SK-N-SH (cell line): ENCODE measurements around the gene MIOS. TPM values are rescaled to one million over a fixed set of nuclear protein-coding genes. Genes with fewer than 3 reads are reported as not detected.

Source experiments
- CTCF ChIA-PET: fragments of 300-600, 350-600 bp; formaldehyde crosslinking; extraction: SDS; loops from one replicate; lab custom pipeline; 2021; lab: Yijun Ruan, JAX
- POLR2A ChIA-PET: fragments of 350-600 bp; sonication (Branson Sonifier 250); formaldehyde crosslinking; extraction: SDS; loops from one replicate; lab custom pipeline; 2020; ENCODE audit warnings: antibody characterized with exemption, inconsistent platforms; lab: Yijun Ruan, JAX
- DNase-seq: peaks from one replicate; pipeline ENCODE4 v3.0.0; 2012
- H2AFZ ChIP-seq: fragments of 200-600 bp; sonication (generic); 2 replicates; pipeline ENCODE4 v1.8.1; 2016; ENCODE audit warnings: antibody characterized with exemption, mild to moderate bottlenecking, low read depth
- H3F3A ChIP-seq: fragments of 200-600 bp; sonication (generic); replicated peaks from 2 replicates; pipeline ENCODE3; 2016; ENCODE audit warnings: antibody characterized with exemption, mild to moderate bottlenecking; ENCODE audit not compliant: insufficient read depth
- H3K27ac ChIP-seq, 2 experiments: fragments of 200-500 bp in 1 of 2; fragments of 200-600 bp in 1 of 2; sonication (Bioruptor generic) in 1 of 2; sonication (generic), shearing (Covaris generic) in 1 of 2; 2 replicates each; pipeline versions ENCODE4 v1.5.1 to v1.6.1; 2014 to 2016; ENCODE audit warnings: low read depth in 2 of 2, inconsistent platforms in 1 of 2, low read length in 1 of 2, mild to moderate bottlenecking in 1 of 2, mixed read lengths in 1 of 2
- H3K27me3 ChIP-seq: fragments of 200-600 bp; sonication (generic), shearing (Covaris generic); 2 replicates; pipeline ENCODE4 v1.6.1; 2016; ENCODE audit warnings: mixed run types; ENCODE audit not compliant: insufficient read depth
- H3K36me3 ChIP-seq, 2 experiments: fragments of 200-500 bp in 1 of 2; fragments of 200-600 bp in 1 of 2; sonication (Bioruptor generic) in 1 of 2; sonication (generic) in 1 of 2; replicated peaks in 1 of 2; 2 replicates each; pipeline versions ENCODE3 to v1.5.1; 2014 to 2016; ENCODE audit warnings: low read length in 1 of 2, mild to moderate bottlenecking in 1 of 2; ENCODE audit not compliant: insufficient read depth in 2 of 2, control insufficient read depth in 1 of 2
- H3K4me1 ChIP-seq, 2 experiments: fragments of 200-500 bp in 1 of 2; fragments of 200-600 bp in 1 of 2; sonication (Bioruptor generic) in 1 of 2; sonication (generic), shearing (Covaris generic) in 1 of 2; 2 replicates each; pipeline versions ENCODE4 v1.5.1 to v1.6.1; 2014 to 2016; ENCODE audit warnings: low read depth in 1 of 2, low read length in 1 of 2, mixed run types in 1 of 2; ENCODE audit not compliant: insufficient read depth in 2 of 2, control insufficient read depth in 1 of 2
- H3K4me2 ChIP-seq: fragments of 200-600 bp; sonication (generic), shearing (Covaris generic); 2 replicates; pipeline ENCODE4 v1.6.1; 2017; ENCODE audit warnings: mixed run types
- H3K4me3 ChIP-seq, 2 experiments: fragments of 200-500 bp in 1 of 2; fragments of 200-600 bp in 1 of 2; sonication (Bioruptor generic) in 1 of 2; sonication (generic), shearing (Covaris generic) in 1 of 2; 2 replicates each; pipeline versions ENCODE4 v1.5.1 to v1.8.1; 2014 to 2016; ENCODE audit warnings: low read depth in 2 of 2, inconsistent platforms in 1 of 2, low read length in 1 of 2, mild to moderate bottlenecking in 1 of 2, mixed read lengths in 1 of 2, moderate library complexity in 1 of 2
- H3K79me2 ChIP-seq: fragments of 200-600 bp; sonication (generic); 2 replicates; pipeline ENCODE4 v1.8.1; 2017; ENCODE audit warnings: mild to moderate bottlenecking; ENCODE audit not compliant: insufficient read depth
- H3K9ac ChIP-seq: fragments of 200-600 bp; sonication (generic); 2 replicates; pipeline ENCODE4 v1.6.1; 2017; ENCODE audit warnings: mixed run types
- H3K9me2 ChIP-seq: fragments of 200-600 bp; sonication (generic); 2 replicates; pipeline ENCODE4 v1.6.1; 2017; ENCODE audit warnings: mixed run types
- H3K9me3 ChIP-seq: fragments of 200-600 bp; sonication (generic); 2 replicates; pipeline ENCODE4 v1.6.1; 2017; ENCODE audit warnings: mixed run types, mild to moderate bottlenecking, moderate library complexity
- H4K20me1 ChIP-seq: fragments of 200-600 bp; sonication (generic); 2 replicates; pipeline ENCODE4 v1.6.1; 2017; ENCODE audit warnings: mild to moderate bottlenecking, mixed run types; ENCODE audit not compliant: insufficient read depth
- CHD2 ChIP-seq: fragments of 150-350 bp; IDR thresholded peaks from 2 replicates; pipeline ENCODE4 v1.6.1; 2018; ENCODE audit warnings: low read length; ENCODE audit not compliant: partially characterized antibody
- EP300 ChIP-seq, 2 experiments: IDR thresholded peaks; 2 replicates each; pipeline versions ENCODE4 v1.4.0 to v1.6.1; 2012; ENCODE audit warnings: borderline replicate concordance in 1 of 2, low read depth in 1 of 2, low read length in 1 of 2
- EZH2phosphoT487 ChIP-seq: fragments of 200-600 bp; sonication (generic); IDR thresholded peaks from 2 replicates; pipeline ENCODE4 v1.6.1; 2017; ENCODE audit warnings: low read depth, mixed run types, mild to moderate bottlenecking, antibody characterized with exemption, moderate library complexity, borderline replicate concordance
- FOXJ3 ChIP-seq: sonication (generic); formaldehyde crosslinking; IDR thresholded peaks from 2 replicates; pipeline ENCODE4 v1.5.1; 2020; ENCODE audit warnings: mild to moderate bottlenecking, missing genetic modification reagents
- FOXM1 ChIP-seq: IDR thresholded peaks from 2 replicates; pipeline ENCODE4 v1.4.0; 2012; ENCODE audit warnings: low read depth, mild to moderate bottlenecking
- GATA2 ChIP-seq: sonication (generic); formaldehyde crosslinking; IDR thresholded peaks from 2 replicates; pipeline ENCODE4 v1.5.0; 2020; ENCODE audit warnings: mild to moderate bottlenecking, missing genetic modification reagents
- IRF3 ChIP-seq: fragments of 150-350 bp; IDR thresholded peaks from 2 replicates; pipeline ENCODE4 v1.6.1; 2016; ENCODE audit warnings: mild to moderate bottlenecking, low read depth, low read length
- JUND ChIP-seq: IDR thresholded peaks from 2 replicates; pipeline ENCODE4 v1.4.0; 2012
- MEF2A ChIP-seq: IDR thresholded peaks from 2 replicates; pipeline ENCODE4 v1.4.0; 2012; ENCODE audit warnings: low read depth, borderline replicate concordance
- MXI1 ChIP-seq: IDR thresholded peaks from 2 replicates; pipeline ENCODE4 v1.6.1; 2012; ENCODE audit warnings: mild to moderate bottlenecking, low read depth, low read length, improper control_type of control experiment
- NFIC ChIP-seq: IDR thresholded peaks from 2 replicates; pipeline ENCODE4 v1.4.0; 2012; ENCODE audit warnings: borderline replicate concordance
- PBX3 ChIP-seq: IDR thresholded peaks from 2 replicates; pipeline ENCODE4; 2012
- POLR2AphosphoS5 ChIP-seq: IDR thresholded peaks from 2 replicates; pipeline ENCODE4 v1.6.1; 2012; ENCODE audit warnings: low read depth, low read length
- REST ChIP-seq: IDR thresholded peaks from 2 replicates; pipeline ENCODE4 v1.6.1; 2012; ENCODE audit warnings: mild to moderate bottlenecking, low read depth, low read length, moderate library complexity
- SMC3 ChIP-seq: IDR thresholded peaks from 2 replicates; pipeline ENCODE4 v1.6.1; 2012; ENCODE audit warnings: low read depth, low read length, improper control_type of control experiment
- TAF1 ChIP-seq: IDR thresholded peaks from 2 replicates; pipeline ENCODE4 v1.6.1; 2012; ENCODE audit warnings: low read depth, mild to moderate bottlenecking, low read length, moderate library complexity, borderline replicate concordance
- TCF12 ChIP-seq: IDR thresholded peaks from 2 replicates; pipeline ENCODE4 v1.4.0; 2012
- USF2 ChIP-seq: fragments of 150-350 bp; IDR thresholded peaks from 2 replicates; pipeline ENCODE4 v1.6.1; 2017; ENCODE audit warnings: antibody characterized with exemption, low read length, low read depth, borderline replicate concordance
- YY1 ChIP-seq: IDR thresholded peaks from 2 replicates; pipeline ENCODE4 v1.4.0; 2012; ENCODE audit warnings: low read depth, mild to moderate bottlenecking
- ZBTB33 ChIP-seq: IDR thresholded peaks from 2 replicates; pipeline ENCODE4 v1.4.0; 2012; ENCODE audit warnings: low read depth, borderline replicate concordance
- WGBS: methylation state at CpG from one replicate; pipeline ENCODE4 v1.1.6; 2017; ENCODE audit warnings: low lambda C conversion rate; 5-methylcytosine and 5-hydroxymethylcytosine counted together
- polyA plus RNA-seq, 3 experiments: library from polyadenylated mRNA; depleted of rRNA; stranded (reverse); fragments of >200 nt; gene quantifications; 2 replicates each; pipeline ENCODE4 v1.2.3, GENCODE V29; 2012

The MIOS gene
- polyA plus RNA-seq, 1 of the 3 experiments (the other 2 are of a cell fraction): 16.4 TPM

- Histone ChIP-seq H3K27ac (no peak overlapping the region), H3K9me2 (no peaks in the 10 kb centered on the region), H3K9ac (no peak overlapping the region), H3K79me2 (no peaks in the 10 kb centered on the region), H3F3A (no peaks in the 10 kb centered on the region), H3K27me3 (no peaks in the 10 kb centered on the region), H2AFZ (no peak overlapping the region), H3K9me3 (no peaks in the 10 kb centered on the region), H3K4me1 (peaks cover 0 to 6% of the 10 kb centered on the region in 2 experiments; a peak in 2 of 4 replicates), H3K4me2 (no peak overlapping the region), H3K4me3 (no peak overlapping the region), H4K20me1 (no peaks in the 10 kb centered on the region), H3K36me3 (no peaks in the 10 kb centered on the region)
- TF ChIP-seq EZH2phosphoT487: no peak
- TF ChIP-seq USF2: no peak
- no peak for TF ChIP-seq REST
- TF ChIP-seq GATA2 (CRISPR knock-in tag): no peak
- no peak for TF ChIP-seq NFIC
- no peak for TF ChIP-seq MEF2A
- TF ChIP-seq TCF12: no peak
- ChIA-PET CTCF (interaction anchor here (1.0 kb wide), 1 partner anchor 93 kb away, joined by 3 read pairs; no protein-coding TSS in a partner anchor), POLR2A (interaction anchor here (0.6 kb wide), 1 partner anchor 25 kb away, joined by 4 read pairs; no protein-coding TSS in a partner anchor)
- WGBS: 60% methylated on average over 3 of the region's 3 CpGs
- no peak for DNase-seq
These were observed 48.9 kb upstream of the MIOS start for GRCh38 chr7:7517754-7518153.

- no peaks in the 10 kb centered on the region for H3K36me3 ChIP-seq
- H3K79me2 ChIP-seq: no peaks in the 10 kb centered on the region
- CTCF ChIA-PET: no interaction called here
- H3K27ac ChIP-seq: no peak overlapping the region
- H3K9ac ChIP-seq: no peak overlapping the region
- POLR2A ChIA-PET: no interaction called here
- H2AFZ ChIP-seq: peak overlapping the region; percentile 29; the same call in 1 of the 2 replicates
- no peaks in the 10 kb centered on the region for H4K20me1 ChIP-seq
- H3F3A ChIP-seq: no peaks in the 10 kb centered on the region
- WGBS: 73% methylated on average over 2 of the region's 2 CpGs
- no peaks in the 10 kb centered on the region for H3K27me3 ChIP-seq
- no peak for DNase-seq
- no peaks in the 10 kb centered on the region for H3K4me1 ChIP-seq
- no peaks in the 10 kb centered on the region for H3K9me3 ChIP-seq
- H3K9me2 ChIP-seq: no peaks in the 10 kb centered on the region
- no peak overlapping the region for H3K4me2 ChIP-seq
- no peak overlapping the region for H3K4me3 ChIP-seq
- no peak for TF ChIP-seq EP300 (IDR thresholded peaks at IDR 0.05; ENCODE audit: borderline replicate concordance in 1 of 2, low read depth in 1 of 2, low read length in 1 of 2)
- no peak for TF ChIP-seq SMC3
- no peak for TF ChIP-seq YY1
- no peak for TF ChIP-seq JUND
- TF ChIP-seq POLR2AphosphoS5: no peak
- TF ChIP-seq FOXJ3 (CRISPR knock-in tag): no peak
- no peak for TF ChIP-seq EZH2phosphoT487
- TF ChIP-seq TAF1: no peak
- no peak for TF ChIP-seq MXI1
- no peak for TF ChIP-seq IRF3
- TF ChIP-seq CHD2: no peak
- TF ChIP-seq PBX3: no peak
- TF ChIP-seq FOXM1: no peak
- no peak for TF ChIP-seq ZBTB33
These were observed 47.6 kb upstream of the MIOS start for GRCh38 chr7:7519056-7519455.
